Activated T-helper 2 cell treated with anti-CD3 and anti-CD28 coated beads, Interferon-gamma antibody, Interleukin-2, Interleukin-4, amounts not matched to agents 10 μg/mL and 5 μg/mL and 100 μg/mL, durations not matched to agents 14 hours and 24 hours and 36 hours (primary cell): ENCODE data around the gene RNF5. TPM values are rescaled to one million over a fixed set of nuclear protein-coding genes. Genes with fewer than 3 reads are reported as not detected.

Experiments
- DNase-seq: peaks from one replicate; pipeline ENCODE4 v3.0.0; 2021; ENCODE audit warnings: low spot score
- H3K27ac Mint-ChIP-seq: one replicate; pipeline ENCODE4 v1.8.0; 2021; ENCODE audit warnings: mixed read lengths
- H3K27me3 Mint-ChIP-seq: one replicate; pipeline ENCODE4 v1.8.0; 2021; ENCODE audit warnings: low read depth, mixed read lengths
- H3K36me3 Mint-ChIP-seq: one replicate; pipeline ENCODE4 v1.8.0; 2021; ENCODE audit warnings: low read depth, mixed read lengths
- H3K4me1 Mint-ChIP-seq: one replicate; pipeline ENCODE4 v1.8.0; 2021; ENCODE audit warnings: low read depth, mixed read lengths
- H3K4me3 Mint-ChIP-seq: one replicate; pipeline ENCODE4 v1.8.0; 2021; ENCODE audit warnings: low read depth, mild to moderate bottlenecking, moderate library complexity, mixed read lengths
- H3K9me3 Mint-ChIP-seq: one replicate; pipeline ENCODE4 v1.8.0; 2021; ENCODE audit warnings: mixed read lengths
- intact Hi-C: fragments of 100-400 bp; cut with micrococcal nuclease; formaldehyde crosslinking; loops from one replicate; pipeline ENCODE4 v1.15.1; 2023
- total RNA-seq: library from RNA; stranded (reverse); gene quantifications from 2 replicates; pipeline ENCODE4 v1.2.3, GENCODE V29; 2022

RNF5 gene
- total RNA-seq, 1 donor from 2014 or later: 63.8 TPM

DNA sequence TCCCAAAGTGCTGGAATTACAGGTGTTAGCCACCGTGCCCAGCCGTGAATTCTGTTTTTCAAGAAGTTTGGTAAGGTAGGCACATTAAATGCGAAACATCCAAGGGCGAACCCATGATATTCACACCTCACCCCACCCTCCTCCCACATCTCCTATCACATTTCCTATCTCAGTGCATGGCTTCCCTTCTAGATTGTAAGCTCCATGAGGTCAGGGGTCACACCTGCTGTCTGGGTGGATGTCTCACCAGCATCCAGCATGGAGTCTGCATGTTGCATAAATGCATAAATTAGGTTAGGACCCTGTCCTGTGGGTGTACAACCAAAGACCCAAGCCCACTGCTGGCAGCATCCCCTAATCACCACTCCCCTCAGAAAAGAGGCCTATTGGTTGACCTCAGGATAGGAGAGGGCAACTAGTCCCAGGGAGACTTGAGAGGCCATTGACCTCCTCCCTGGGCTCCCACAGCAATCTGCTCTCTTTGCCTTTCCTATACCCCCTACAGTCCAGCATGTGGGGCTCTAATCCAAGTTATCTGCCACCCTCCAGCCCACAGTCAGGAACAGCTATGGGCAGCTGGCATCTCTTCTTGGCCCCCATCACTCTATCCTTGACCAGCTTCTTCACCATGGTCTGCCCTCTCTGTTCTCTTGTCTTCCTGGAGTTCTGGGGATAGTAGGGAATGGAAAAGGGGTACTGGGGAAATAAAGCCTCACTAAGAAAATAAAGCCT is 30.6 kb upstream of the RNF5 start:
- H3K27ac Mint-ChIP-seq: no peak overlapping the region
- H3K9me3 Mint-ChIP-seq: no peaks in the 10 kb centered on the region
- DNase-seq: no peak
- H3K27me3 Mint-ChIP-seq: peaks cover 51% of the 10 kb centered on the region
- H3K36me3 Mint-ChIP-seq: no peaks in the 10 kb centered on the region
- no peak overlapping the region for H3K4me3 Mint-ChIP-seq
- intact Hi-C loops: no loop called here
- H3K4me1 Mint-ChIP-seq: peaks cover 13% of the 10 kb centered on the region

DNA sequence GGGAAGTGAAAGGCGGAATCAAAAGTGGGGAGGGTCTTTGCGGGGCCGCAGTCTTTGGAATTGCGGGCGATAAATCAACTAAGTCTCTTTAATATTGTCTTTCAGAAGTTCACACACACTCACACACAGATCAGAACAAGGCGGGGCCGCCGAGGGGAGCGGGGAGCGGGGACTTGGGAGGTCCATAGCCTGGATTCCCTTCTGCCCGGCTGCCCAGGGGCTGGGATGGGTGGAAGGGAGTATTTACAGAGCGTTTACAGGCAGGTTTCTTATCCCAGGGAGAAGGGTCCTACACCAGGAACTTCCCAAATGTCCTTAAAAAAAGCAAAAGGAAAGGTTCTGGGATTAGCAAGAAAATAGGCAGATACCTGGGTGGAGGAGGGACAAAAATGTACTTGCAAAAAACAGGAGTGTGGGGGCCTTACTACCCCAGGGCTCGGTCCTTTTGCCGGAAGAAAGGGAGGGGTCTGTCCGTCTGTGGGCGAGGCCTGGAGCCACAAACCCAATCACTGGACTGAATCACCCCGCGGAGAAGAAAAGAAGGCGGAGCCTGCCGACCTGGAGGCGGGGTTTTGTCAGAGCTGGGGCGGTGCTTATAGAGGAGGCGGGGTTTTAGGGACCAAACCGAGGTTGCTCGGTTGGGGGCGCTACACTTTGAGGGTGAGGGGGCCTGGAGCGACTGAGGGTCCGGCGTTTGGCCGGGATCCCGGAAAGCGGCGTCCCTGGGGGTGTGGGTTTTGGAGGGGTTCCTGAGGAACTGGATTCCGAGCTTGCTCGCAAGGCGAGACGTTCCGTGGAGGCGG is 29.7 kb upstream of the RNF5 start:
- Mint-ChIP-seq H3K9me3 (no peaks in the 10 kb centered on the region), H3K27me3 (peaks cover 59% of the 10 kb centered on the region), H3K27ac (no peak overlapping the region), H3K4me3 (peak overlapping the region; percentile 78), H3K36me3 (no peaks in the 10 kb centered on the region), H3K4me1 (peaks cover 18% of the 10 kb centered on the region)
- intact Hi-C loops: no loop called here
- DNase-seq: peak; percentile 60

DNA sequence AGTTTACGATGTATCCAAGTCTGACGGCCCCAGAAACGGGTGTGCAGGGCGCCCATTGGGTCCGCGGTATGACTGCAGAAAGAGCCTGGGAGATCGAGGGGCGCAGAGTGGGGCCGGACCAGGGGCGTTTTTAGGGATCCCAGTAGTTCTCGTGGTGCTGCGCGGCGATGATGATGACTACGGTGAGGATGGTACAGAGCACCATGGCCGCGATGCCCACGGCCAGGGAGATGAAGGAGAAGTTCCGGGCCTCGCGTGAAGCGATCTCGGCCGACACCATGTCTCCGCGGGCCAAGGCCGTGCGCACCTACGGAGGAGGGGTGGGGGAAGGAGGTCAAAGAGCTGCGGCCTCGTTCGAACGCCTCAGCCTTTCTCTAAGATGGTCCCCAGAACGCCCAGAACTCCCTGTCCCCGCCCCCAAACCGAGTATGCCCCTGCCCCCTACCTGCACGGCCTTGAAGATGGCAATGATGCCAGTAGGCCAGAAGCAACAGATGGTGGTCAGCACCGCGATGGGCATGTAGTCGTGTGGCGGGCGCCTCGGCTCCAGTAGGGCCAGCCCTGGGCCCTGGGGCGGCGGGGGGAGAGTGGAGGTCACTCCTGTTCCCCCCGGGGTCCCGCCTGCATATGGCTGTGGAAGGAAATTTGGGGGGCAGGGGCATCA is 29.0 kb upstream of the RNF5 start:
- Mint-ChIP-seq H3K4me1 (peaks cover 18% of the 10 kb centered on the region), H3K9me3 (no peaks in the 10 kb centered on the region), H3K4me3 (peak overlapping the region; percentile 78), H3K27ac (no peak overlapping the region), H3K36me3 (no peaks in the 10 kb centered on the region), H3K27me3 (peaks cover 59% of the 10 kb centered on the region)
- intact Hi-C loops: no loop called here
- no peak for DNase-seq

DNA sequence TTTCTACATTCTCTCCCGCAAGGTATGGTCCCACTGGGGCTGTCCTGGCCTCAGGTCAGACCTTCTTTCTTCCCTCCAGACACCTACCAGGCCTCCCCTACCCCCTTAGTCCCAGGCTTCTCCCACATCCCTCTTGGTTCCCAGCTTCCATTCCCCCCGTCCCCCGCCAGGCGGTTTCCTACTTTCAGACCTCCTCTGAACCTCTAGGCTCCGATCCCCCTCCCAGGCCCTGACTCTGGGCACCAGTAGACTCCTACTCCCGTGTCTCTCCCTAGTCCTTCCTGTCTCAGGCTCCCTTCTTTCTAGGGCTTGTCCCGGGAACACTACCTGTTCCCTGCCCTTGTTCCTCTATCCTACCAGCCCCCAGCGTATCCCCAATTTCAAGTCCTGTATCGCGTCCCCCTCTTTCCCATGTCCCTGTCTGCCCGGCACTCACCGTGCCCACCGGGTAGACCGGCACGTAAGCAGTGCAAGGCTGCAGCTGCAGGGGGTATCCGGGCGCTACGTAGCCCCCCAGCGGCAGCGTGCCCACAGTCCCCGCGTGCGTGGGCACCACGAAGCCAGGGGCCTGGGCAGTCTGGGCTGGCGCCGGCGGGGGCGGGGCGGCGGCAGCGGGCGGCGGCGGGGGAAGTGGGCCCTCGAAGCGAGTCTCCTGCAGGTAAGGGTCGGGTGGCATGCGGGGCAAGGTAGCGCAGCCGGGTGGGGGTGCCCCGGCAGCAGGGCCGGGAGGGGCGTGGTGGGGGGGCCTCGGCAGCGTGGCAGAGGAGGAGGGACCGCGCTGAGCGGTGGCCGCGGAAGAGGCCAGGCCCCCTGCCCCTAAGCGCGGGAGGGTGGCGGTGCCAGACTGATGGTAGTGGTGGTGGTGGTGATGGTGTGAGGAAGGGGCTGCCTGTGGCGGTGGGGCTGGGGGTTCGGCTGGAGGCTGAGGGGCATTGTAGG is 28.0 kb upstream of the RNF5 start:
- H3K9me3 Mint-ChIP-seq: no peaks in the 10 kb centered on the region
- no peaks in the 10 kb centered on the region for H3K36me3 Mint-ChIP-seq
- peaks cover 58% of the 10 kb centered on the region for H3K27me3 Mint-ChIP-seq
- H3K27ac Mint-ChIP-seq: no peak overlapping the region
- intact Hi-C loops: loop anchor here (5.0 kb wide), 1 partner anchor 33 kb away; no protein-coding TSS in a partner anchor
- no peak for DNase-seq
- no peak overlapping the region for H3K4me3 Mint-ChIP-seq
- H3K4me1 Mint-ChIP-seq: peaks cover 22% of the 10 kb centered on the region

DNA sequence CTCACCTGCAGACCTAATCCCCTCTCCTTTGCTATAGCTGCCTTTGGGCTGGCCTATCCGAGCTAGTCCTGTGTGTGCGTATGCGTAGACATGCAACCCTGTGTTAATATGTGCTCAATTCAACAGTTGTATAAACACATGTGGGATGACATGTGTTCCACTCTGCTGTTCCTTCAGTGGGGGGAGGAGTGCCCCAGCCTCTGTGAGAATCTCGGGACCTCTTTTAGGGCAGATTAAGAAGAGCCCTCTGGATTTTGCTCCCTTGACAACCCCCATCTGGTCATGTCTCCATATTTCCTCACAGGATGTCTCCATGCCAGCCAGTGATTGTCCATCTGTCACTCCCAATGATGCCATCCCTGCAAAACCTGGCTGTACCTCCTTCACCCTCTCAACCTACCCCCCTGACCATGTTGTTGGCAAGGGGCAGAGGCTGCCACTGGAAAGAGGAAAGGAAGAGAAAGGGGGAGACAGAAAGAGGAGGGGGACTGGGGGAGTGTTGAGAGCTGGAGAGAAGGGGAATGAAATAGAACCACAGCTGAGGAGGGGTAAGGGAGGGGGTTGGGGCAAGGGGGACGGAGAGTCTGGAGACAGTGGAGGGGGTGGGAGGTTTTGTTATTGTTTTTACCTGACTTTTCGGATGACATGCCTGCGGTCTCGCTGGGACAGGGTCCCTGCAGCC is 26.9 kb upstream of the RNF5 start:
- Mint-ChIP-seq H3K9me3 (no peaks in the 10 kb centered on the region), H3K4me3 (no peak overlapping the region), H3K27ac (no peak overlapping the region), H3K36me3 (no peaks in the 10 kb centered on the region), H3K4me1 (peaks cover 26% of the 10 kb centered on the region), H3K27me3 (peaks cover 52% of the 10 kb centered on the region)
- intact Hi-C loops: loop anchor here (5.0 kb wide), 1 partner anchor 34 kb away; no protein-coding TSS in a partner anchor
- no peak for DNase-seq

DNA sequence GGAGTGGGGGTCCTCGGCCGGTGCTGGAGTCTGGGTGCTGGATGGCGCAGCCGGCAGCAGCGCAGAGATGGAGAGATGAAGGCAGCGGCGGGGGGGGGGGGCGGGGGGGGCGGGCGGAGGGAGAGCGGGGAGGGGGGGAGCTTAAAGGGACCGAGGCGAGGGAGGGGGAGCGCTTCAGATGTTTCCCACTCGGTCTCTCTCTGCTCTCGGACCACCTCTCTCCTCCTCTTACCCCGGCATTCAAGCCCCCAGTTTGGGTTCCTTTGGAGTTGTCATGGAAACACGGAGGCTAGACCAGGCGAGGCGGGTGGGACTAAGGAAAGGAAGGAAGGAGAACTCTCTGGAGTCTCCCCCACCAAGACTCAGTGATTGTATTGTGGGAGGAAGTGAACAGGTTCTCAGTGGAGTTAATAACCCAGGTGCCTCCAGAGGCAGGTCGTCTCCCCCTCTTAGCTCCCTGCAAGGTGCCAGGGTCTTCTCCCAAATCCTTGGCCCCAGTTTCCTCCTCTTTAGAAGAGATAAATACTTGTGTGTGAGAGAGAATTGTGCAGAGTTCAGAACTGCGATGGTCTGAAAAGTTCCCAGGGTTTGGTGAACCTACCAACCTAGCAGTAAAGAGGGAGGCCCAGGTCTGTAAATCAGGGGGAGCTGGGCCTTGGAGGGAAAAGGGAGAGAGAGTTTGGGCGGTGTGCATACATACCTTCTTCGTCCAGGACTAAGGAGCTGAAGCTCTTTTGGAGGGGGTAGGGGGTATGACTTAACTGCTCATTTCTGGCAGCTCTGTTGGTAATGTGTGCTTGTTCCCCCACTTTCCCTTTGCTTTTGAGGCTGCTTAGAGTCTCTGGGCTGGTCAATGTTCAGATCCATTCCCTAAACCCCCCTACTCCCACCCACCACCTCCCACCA is 26.1 kb upstream of the RNF5 start, which contains the start of gene PRRT1:
Gene PRRT1, minus strand, starts transcription at position 77 of the 906 bp plus-strand sequence. CDS start 112 bp downstream, outside the sequence.
- no peak within 1 kb of the TSS for H3K27ac Mint-ChIP-seq
- no peak for DNase-seq
- H3K4me3 Mint-ChIP-seq: peak within 1 kb of the TSS; percentile 28
- peaks cover 44% of the 10 kb centered on the region for H3K27me3 Mint-ChIP-seq
- intact Hi-C loops: loop anchor here (5.0 kb wide), 1 partner anchor 35 kb away; no protein-coding TSS in a partner anchor
- H3K36me3 Mint-ChIP-seq: no peaks in the 10 kb centered on the region
- peaks cover 26% of the 10 kb centered on the region for H3K4me1 Mint-ChIP-seq
- no peaks in the 10 kb centered on the region for H3K9me3 Mint-ChIP-seq

DNA sequence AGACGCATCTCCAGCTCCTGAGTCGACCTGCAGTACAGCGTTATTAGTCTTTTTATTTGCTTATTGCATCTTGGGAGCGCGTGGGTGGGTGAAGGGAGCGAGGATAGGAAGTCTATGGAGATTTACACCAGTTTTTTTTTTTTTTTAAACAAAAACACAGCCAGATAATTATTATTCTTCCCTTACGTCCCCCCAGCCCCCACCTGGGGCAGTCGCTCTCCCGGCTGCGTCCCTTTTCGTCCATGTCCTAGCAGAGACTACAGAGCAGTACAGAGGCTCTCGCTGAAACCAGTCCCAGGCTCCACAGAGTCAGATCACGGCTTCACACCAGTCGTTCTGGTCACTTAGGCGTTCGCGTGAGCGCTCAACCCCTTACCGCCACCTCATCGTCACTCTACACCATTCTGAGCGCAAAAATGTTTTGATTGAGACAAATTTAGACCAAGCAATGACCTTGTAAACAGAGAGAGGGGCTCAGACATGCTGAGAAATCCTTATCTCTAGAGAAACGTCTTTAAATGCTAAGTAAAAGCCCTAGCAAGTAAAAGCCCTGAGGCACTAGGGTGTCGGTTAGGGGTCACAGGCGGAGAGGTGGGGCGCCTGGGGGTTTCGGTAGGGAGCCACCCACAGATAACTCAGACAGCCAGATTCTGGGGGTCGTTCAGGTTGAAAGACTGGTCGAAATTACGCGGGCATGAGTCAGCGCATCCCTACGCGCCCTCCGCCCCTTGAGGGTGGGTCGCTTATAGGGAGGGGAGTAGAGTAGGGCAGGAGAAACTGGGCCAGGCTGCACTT is 25.2 kb upstream of the RNF5 start:
- Mint-ChIP-seq H3K4me3 (peak overlapping the region; percentile 67), H3K4me1 (peaks cover 23% of the 10 kb centered on the region), H3K27me3 (peaks cover 38% of the 10 kb centered on the region), H3K27ac (no peak overlapping the region), H3K36me3 (peaks cover 7% of the 10 kb centered on the region), H3K9me3 (no peaks in the 10 kb centered on the region)
- intact Hi-C loops: loop anchor here (5.0 kb wide), 1 partner anchor 36 kb away; no protein-coding TSS in a partner anchor
- no peak for DNase-seq

DNA sequence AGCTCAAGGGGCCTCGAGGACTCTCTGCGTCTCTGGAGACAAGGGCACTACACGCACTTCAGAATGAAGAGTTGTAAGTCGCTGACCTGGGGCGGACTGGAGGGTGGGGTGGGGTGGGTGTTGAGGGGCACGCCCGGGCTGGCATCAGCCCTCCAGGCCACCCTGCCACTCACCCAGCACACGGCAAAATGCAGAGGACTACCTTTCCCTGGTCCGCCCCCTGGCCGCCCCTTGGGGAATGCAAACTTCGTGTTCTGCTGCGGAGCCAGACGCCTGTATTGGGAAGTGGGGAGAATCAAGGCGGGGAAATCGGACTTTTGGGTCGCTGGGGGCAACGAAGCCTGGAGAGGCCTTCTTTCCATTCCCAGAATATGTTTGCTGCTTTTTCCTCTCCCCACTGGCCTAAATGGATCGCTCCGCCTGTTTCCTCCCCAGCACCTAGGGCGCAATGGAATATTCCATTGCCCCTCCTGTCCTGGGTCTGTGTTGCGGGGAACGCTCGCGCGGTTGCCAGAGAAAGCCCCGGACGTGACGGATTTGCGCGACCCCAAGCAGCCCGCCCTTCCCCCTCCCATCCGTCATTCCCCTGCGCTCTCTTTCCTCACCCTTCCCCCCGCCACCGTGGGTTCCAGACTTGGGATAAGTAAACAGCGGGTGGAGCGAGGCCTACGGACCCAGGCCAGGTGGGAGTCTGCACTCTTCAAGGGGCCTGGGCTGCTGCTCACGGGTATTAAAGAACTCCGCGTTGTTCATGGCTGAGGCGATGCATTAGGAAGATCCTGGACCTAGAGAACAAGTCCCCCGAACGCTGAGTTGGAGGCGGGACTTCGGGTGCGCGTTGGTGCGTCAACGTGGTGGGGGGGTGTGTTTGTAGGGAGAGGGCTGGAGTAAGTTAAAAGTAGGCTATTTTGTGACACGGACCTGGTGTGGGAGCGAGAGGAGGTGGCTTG is 24.4 kb upstream of the RNF5 start, which contains the start of gene PPT2:
Gene PPT2, plus strand, starts transcription at position 578 of the 950 bp plus-strand sequence. CDS start 454 bp downstream, outside the sequence.
- H3K27me3 Mint-ChIP-seq: peaks cover 31% of the 10 kb centered on the region
- no peaks in the 10 kb centered on the region for H3K9me3 Mint-ChIP-seq
- DNase-seq: peak; percentile 55
- peaks cover 18% of the 10 kb centered on the region for H3K4me1 Mint-ChIP-seq
- intact Hi-C loops: loop anchor here (1.0 to 5.0 kb wide), 4 partner anchors 22 to 67 kb away; partner anchors contain the start of genes AGPAT1 and FKBPL
- peak within 1 kb of the TSS; percentile 91 for H3K4me3 Mint-ChIP-seq
- peaks cover 15% of the 10 kb centered on the region for H3K36me3 Mint-ChIP-seq
- H3K27ac Mint-ChIP-seq: peak within 1 kb of the TSS; percentile 82

DNA sequence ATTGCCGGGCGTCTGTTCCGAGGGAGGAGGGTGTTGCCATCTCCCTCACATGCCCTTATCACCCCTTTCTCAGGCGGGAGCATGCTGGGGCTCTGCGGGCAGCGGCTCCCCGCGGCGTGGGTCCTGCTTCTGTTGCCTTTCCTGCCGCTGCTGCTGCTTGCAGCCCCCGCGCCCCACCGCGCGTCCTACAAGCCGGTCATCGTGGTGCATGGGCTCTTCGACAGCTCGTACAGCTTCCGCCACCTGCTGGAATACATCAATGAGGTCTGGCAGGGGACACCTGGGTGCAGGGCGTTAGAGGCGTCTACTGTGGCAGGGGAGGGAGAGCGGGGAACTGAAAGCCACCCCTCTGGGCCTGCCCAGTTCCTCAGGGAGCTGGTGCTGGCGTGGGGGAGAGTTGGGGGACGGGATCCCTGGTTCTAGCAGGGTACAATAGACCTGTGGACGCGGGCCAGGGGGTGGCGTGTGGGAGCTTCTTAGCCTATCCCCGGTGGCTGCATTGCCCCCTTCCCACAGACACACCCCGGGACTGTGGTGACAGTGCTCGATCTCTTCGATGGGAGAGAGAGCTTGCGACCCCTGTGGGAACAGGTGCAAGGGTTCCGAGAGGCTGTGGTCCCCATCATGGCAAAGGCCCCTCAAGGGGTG is 23.6 kb upstream of the RNF5 start:
- peaks cover 15% of the 10 kb centered on the region for H3K4me1 Mint-ChIP-seq
- H3K27me3 Mint-ChIP-seq: peaks cover 28% of the 10 kb centered on the region
- peak; percentile 55 for DNase-seq
- peak overlapping the region; percentile 91 for H3K4me3 Mint-ChIP-seq
- no peaks in the 10 kb centered on the region for H3K9me3 Mint-ChIP-seq
- peak overlapping the region; percentile 82 for H3K27ac Mint-ChIP-seq
- intact Hi-C loops: loop anchor here (1.0 to 5.0 kb wide), 4 partner anchors 22 to 68 kb away; partner anchors contain the start of genes AGPAT1 and FKBPL
- H3K36me3 Mint-ChIP-seq: peaks cover 15% of the 10 kb centered on the region
